Trophoblast cell (in vitro differentiated cells and primary cell): ENCODE measurements around the gene GKN2.

Experiments
- DNase-seq, 2 donors: peaks; one replicate each; pipeline ENCODE4 v3.0.0-alpha.2; 2016
- H2AFZ ChIP-seq: 2 replicates; pipeline ENCODE4 v1.6.1; 2013; ENCODE audit warnings: low read length, moderate library complexity, mild to moderate bottlenecking; ENCODE audit not compliant: insufficient read depth, poor library complexity
- H2AK5ac ChIP-seq: 2 replicates; pipeline ENCODE4 v1.6.1; 2013; ENCODE audit warnings: mild to moderate bottlenecking, low read length
- H2BK120ac ChIP-seq: 2 replicates; pipeline ENCODE4 v1.6.1; 2013; ENCODE audit warnings: low read length, mild to moderate bottlenecking, moderate library complexity; ENCODE audit not compliant: insufficient read depth, poor library complexity
- H2BK12ac ChIP-seq: 2 replicates; pipeline ENCODE4 v1.6.1; 2013; ENCODE audit warnings: mild to moderate bottlenecking, low read length, moderate library complexity
- H2BK5ac ChIP-seq: 2 replicates; pipeline ENCODE4 v1.6.1; 2013; ENCODE audit warnings: low read length, low read depth, moderate library complexity, mild to moderate bottlenecking; ENCODE audit not compliant: poor library complexity
- H3K14ac ChIP-seq: 2 replicates; pipeline ENCODE4 v1.6.1; 2013; ENCODE audit warnings: mild to moderate bottlenecking, low read length
- H3K18ac ChIP-seq: 2 replicates; pipeline ENCODE4 v1.6.1; 2013; ENCODE audit warnings: mild to moderate bottlenecking, low read length
- H3K23ac ChIP-seq: 2 replicates; pipeline ENCODE4 v1.6.1; 2013; ENCODE audit warnings: low read length
- H3K27ac ChIP-seq: 2 replicates; pipeline ENCODE4 v1.5.1; 2013; ENCODE audit warnings: low read depth, mild to moderate bottlenecking, inconsistent platforms, low read length, moderate library complexity
- H3K27me3 ChIP-seq: 2 replicates; pipeline ENCODE4 v1.6.1; 2013; ENCODE audit warnings: inconsistent platforms, mild to moderate bottlenecking, low read length, moderate library complexity; ENCODE audit not compliant: insufficient read depth
- H3K36me3 ChIP-seq, 2 experiments: 1 replicate in 1 of 2; 2 replicates in 1 of 2; pipeline ENCODE4 v1.6.1; 2013; ENCODE audit warnings: low read length in 2 of 2, mild to moderate bottlenecking in 2 of 2, moderate library complexity in 1 of 2; ENCODE audit not compliant: insufficient read depth in 2 of 2, control insufficient read depth in 1 of 2
- H3K4ac ChIP-seq: 2 replicates; pipeline ENCODE4 v1.6.1; 2013; ENCODE audit warnings: low read depth, mild to moderate bottlenecking, low read length, moderate library complexity
- H3K4me1 ChIP-seq, 2 experiments: 1 replicate in 1 of 2; 2 replicates in 1 of 2; pipeline ENCODE4 v1.6.1; 2013; ENCODE audit warnings: low read length in 2 of 2, mild to moderate bottlenecking in 2 of 2, moderate library complexity in 1 of 2; ENCODE audit not compliant: insufficient read depth in 2 of 2, control insufficient read depth in 1 of 2
- H3K4me2 ChIP-seq: 2 replicates; pipeline ENCODE4 v1.6.1; 2013; ENCODE audit warnings: inconsistent platforms, mild to moderate bottlenecking, low read length, moderate library complexity
- H3K4me3 ChIP-seq: 2 replicates; pipeline ENCODE4 v1.5.1; 2013; ENCODE audit warnings: mild to moderate bottlenecking, low read depth, low read length, inconsistent platforms
- H3K79me1 ChIP-seq: one replicate; pipeline ENCODE4 v1.6.1; 2013; ENCODE audit warnings: low read length
- H3K79me2 ChIP-seq: 2 replicates; pipeline ENCODE4 v1.6.1; 2013; ENCODE audit warnings: low read length, mild to moderate bottlenecking; ENCODE audit not compliant: control insufficient read depth, insufficient read depth, poor library complexity
- H3K9ac ChIP-seq: 2 replicates; pipeline ENCODE4 v1.6.1; 2013; ENCODE audit warnings: mild to moderate bottlenecking, low read length
- H3K9me3 ChIP-seq: 2 replicates; pipeline ENCODE4 v1.6.1; 2013; ENCODE audit warnings: low read depth, mild to moderate bottlenecking, control low read depth, inconsistent platforms, low read length; ENCODE audit not compliant: insufficient read depth
- H4K12ac ChIP-seq: 2 replicates; pipeline ENCODE4 v1.6.1; 2013; ENCODE audit warnings: low read depth, mild to moderate bottlenecking, low read length, moderate library complexity
- H4K8ac ChIP-seq: 2 replicates; pipeline ENCODE4 v1.6.1; 2013; ENCODE audit warnings: low read depth, mild to moderate bottlenecking, low read length, moderate library complexity
- H4K91ac ChIP-seq: one replicate; pipeline ENCODE4 v1.6.1; 2013; ENCODE audit warnings: low read depth, mild to moderate bottlenecking, low read length, moderate library complexity
- whole genome bisulfite sequencing: extraction: QIAGEN DNeasy Blood & Tissue Kit; methylation state at CpG from one replicate; pipeline ENCODE4 v1.1.7; 2013; ENCODE audit warnings: missing lambda C conversion rate; ENCODE audit not compliant: insufficient read length, insufficient coverage; ENCODE audit errors: extremely low coverage; 5-methylcytosine and 5-hydroxymethylcytosine counted together

The GKN2 gene

GRCh38 chr2:68948710-68949109, 4.0 kb downstream of the GKN2 start:
- Histone ChIP-seq H3K18ac (no peak overlapping the region), H3K23ac (no peak overlapping the region), H3K4me3 (no peak overlapping the region), H2AFZ (no peak overlapping the region), H3K36me3 (no peaks in the 10 kb centered on the region), H3K27me3 (no peaks in the 10 kb centered on the region), H3K9ac (no peak overlapping the region), H3K79me2 (no peaks in the 10 kb centered on the region), H2BK5ac (no peak overlapping the region), H2BK12ac (no peak overlapping the region), H2BK120ac (no peak overlapping the region), H4K12ac (no peak overlapping the region), H3K14ac (no peak overlapping the region), H3K4ac (no peak overlapping the region), H3K4me1 (no peaks in the 10 kb centered on the region), H3K27ac (no peak overlapping the region), H2AK5ac (no peak overlapping the region), H3K9me3 (peaks cover under 1% of the 10 kb centered on the region), H3K79me1 (peaks cover under 1% of the 10 kb centered on the region), H3K4me2 (no peak overlapping the region), H4K8ac (no peak overlapping the region), H4K91ac (no peak overlapping the region)
- WGBS, result no CpG with 5 or more reads among the region's 1 CpG
- DNase-seq, result peak in 1 of 2 donors; percentile 11

DNA sequence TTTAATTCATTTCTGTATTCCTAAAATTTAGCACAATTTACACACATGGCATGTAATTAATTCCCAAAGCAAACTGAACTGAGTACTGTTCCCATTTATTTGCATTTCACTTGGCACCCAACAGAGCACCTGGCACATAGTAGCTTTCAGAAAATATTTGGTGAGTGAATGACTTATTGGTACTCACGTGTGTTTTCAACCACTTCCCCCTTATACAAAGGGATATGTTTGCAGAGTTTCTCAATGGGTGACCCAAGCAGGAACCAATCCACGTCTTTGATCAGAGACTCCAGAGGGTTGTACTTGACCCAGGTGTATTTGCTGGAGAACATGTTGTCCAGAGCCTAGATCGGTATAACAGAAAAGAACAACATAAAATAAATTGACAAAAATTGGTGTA, 6.6 kb downstream of the GKN2 start:
- no peaks in the 10 kb centered on the region for H3K79me2 ChIP-seq

GRCh38 chr2:68943581-68944568, 8.8 kb downstream of the GKN2 start:
- no peak overlapping the region for H3K18ac ChIP-seq
- H2BK12ac ChIP-seq, result no peak overlapping the region
- no peaks in the 10 kb centered on the region for H3K27me3 ChIP-seq
- no peak overlapping the region for H3K4ac ChIP-seq
- peak overlapping the region; percentile 30 for H3K14ac ChIP-seq
- peaks cover 2% of the 10 kb centered on the region for H3K79me1 ChIP-seq
- no peaks in the 10 kb centered on the region for H3K4me1 ChIP-seq
- no peak overlapping the region for H3K4me3 ChIP-seq
- H3K79me2 ChIP-seq, result no peaks in the 10 kb centered on the region
- H2AFZ ChIP-seq, result peak overlapping the region; percentile 87
- WGBS, result no CpG with 5 or more reads among the region's 27 CpGs
- peak overlapping the region; percentile 54 for H4K91ac ChIP-seq
- H2BK120ac ChIP-seq, result peak overlapping the region; percentile 44
- H3K36me3 ChIP-seq, result no peaks in the 10 kb centered on the region
- H4K8ac ChIP-seq, result peak overlapping the region; percentile 87
- H2BK5ac ChIP-seq, result no peak overlapping the region
- H3K9me3 ChIP-seq, result peaks cover 2% of the 10 kb centered on the region
- H2AK5ac ChIP-seq, result no peak overlapping the region
- H3K9ac ChIP-seq, result peak overlapping the region; percentile 4
- H4K12ac ChIP-seq, result peak overlapping the region; percentile 84
- peak; percentile 42 to 92 for DNase-seq
- H3K23ac ChIP-seq, result no peak overlapping the region
- no peak overlapping the region for H3K27ac ChIP-seq
- H3K4me2 ChIP-seq, result peak overlapping the region; percentile 13

More for the DNA sequence above, 6.6 kb downstream of the GKN2 start:
- Histone ChIP-seq H3K27me3 (no peaks in the 10 kb centered on the region), H2BK12ac (no peak overlapping the region), H3K79me1 (peaks cover 2% of the 10 kb centered on the region), H3K9me3 (peaks cover 2% of the 10 kb centered on the region), H4K12ac (no peak overlapping the region), H4K91ac (no peak overlapping the region), H2BK5ac (no peak overlapping the region), H3K4ac (no peak overlapping the region), H3K36me3 (no peaks in the 10 kb centered on the region), H3K18ac (no peak overlapping the region), H3K14ac (no peak overlapping the region), H2BK120ac (no peak overlapping the region), H3K9ac (no peak overlapping the region), H2AFZ (no peak overlapping the region), H3K4me1 (no peaks in the 10 kb centered on the region), H2AK5ac (no peak overlapping the region), H4K8ac (no peak overlapping the region), H3K23ac (no peak overlapping the region), H3K4me2 (no peak overlapping the region), H3K27ac (no peak overlapping the region), H3K4me3 (no peak overlapping the region)
- no peak for DNase-seq
- WGBS, result no CpG with 5 or more reads among the region's 3 CpGs

DNA sequence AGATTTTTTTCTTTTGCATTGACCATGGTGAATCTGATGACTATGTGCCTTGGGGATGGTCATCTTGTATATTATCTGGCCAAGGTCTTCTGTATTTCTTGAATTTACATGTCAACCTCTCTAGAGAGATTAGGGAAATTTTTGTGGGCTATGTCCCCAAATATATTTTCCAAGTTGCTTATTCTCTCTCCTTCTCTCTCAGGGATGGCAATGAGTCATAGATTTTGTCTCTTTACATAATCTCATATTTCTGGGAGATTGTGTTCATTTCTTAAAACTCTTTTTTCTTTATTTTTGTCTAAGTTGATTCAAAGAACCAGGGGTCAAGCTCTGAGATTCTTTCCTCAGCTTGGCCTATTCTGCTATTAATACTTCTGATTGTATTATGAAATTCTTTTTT, 9.9 kb downstream of the GKN2 start:
- Histone ChIP-seq H3K4me1 (no peaks in the 10 kb centered on the region), H4K91ac (no peak overlapping the region), H3K14ac (no peak overlapping the region), H3K79me2 (no peaks in the 10 kb centered on the region), H2AK5ac (no peak overlapping the region), H3K4me3 (no peak overlapping the region), H3K27ac (no peak overlapping the region), H3K27me3 (no peaks in the 10 kb centered on the region), H4K12ac (no peak overlapping the region), H3K18ac (no peak overlapping the region), H3K36me3 (no peaks in the 10 kb centered on the region), H3K23ac (no peak overlapping the region), H3K79me1 (peaks cover 2% of the 10 kb centered on the region), H2BK120ac (no peak overlapping the region), H4K8ac (no peak overlapping the region), H2BK12ac (no peak overlapping the region), H3K4me2 (no peak overlapping the region), H2BK5ac (no peak overlapping the region), H2AFZ (no peak overlapping the region), H3K4ac (no peak overlapping the region), H3K9ac (no peak overlapping the region), H3K9me3 (peaks cover 2% of the 10 kb centered on the region)
- DNase-seq, result no peak
